GM21619 (cell line): ENCODE results near the gene TRERF1.

Experiments
- ATAC-seq: cut with Tn5 transposase; IDR thresholded peaks from one replicate; pipeline ENCODE4 v1.9.1; 2021; ENCODE audit not compliant: unreplicated experiment

The TRERF1 gene

GRCh38 chr6:42279144-42279781 lies 172.5 kb downstream of the TRERF1 start:
- ATAC-seq: no peak

- no peak for ATAC-seq
Measured at GRCh38 chr6:42278131-42278853, 173.4 kb downstream of the TRERF1 start.

GRCh38 chr6:42276034-42276890 lies 175.5 kb downstream of the TRERF1 start:
- ATAC-seq: no peak

GRCh38 chr6:42275376-42276033 lies 176.2 kb downstream of the TRERF1 start:
- ATAC-seq: no peak

- ATAC-seq: no peak
Measured at GRCh38 chr6:42274898-42275297, 176.8 kb downstream of the TRERF1 start.

GRCh38 chr6:42271834-42272805 lies 179.6 kb downstream of the TRERF1 start:
- ATAC-seq: no peak

GRCh38 chr6:42269974-42270510 lies 181.7 kb downstream of the TRERF1 start:
- peak; percentile 38 for ATAC-seq

DNA sequence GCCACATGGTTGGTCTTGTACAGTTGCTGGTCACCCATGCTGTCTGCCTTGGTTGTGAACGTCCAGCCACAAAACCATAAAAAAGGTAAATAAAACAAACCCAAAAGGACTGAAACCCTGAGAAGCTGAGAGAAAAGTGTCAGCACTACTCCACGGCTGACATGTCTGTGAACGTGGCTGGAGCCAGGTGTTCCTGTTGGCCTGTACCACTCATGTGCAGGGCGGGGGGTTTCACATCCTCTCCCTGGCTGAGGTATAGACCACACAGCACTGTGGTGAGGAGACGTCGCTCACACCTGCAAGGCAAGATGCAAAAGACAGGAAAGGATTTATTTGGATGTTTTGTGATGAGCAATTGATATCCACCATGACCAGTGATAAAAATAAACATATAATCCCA lies 182.2 kb downstream of the TRERF1 start:
- ATAC-seq: peak; percentile 92

DNA sequence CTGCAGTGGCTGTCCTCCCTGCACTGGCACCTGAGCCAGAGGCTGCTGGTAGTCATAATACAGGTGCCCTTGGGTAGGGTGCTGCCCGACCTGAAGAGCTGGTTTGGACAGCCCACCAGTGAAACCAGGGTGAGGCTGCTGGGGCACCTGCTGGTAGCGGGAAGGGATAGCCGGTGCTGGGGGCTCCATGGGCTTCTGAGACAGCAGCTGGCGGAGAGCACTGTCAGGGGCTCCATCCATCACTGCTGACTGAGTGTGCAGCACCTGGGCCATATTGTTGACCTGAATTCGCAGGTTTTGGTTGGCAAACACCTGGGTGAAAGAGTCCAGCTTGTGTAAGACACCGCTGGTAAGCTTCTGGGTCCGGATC lies 182.9 kb downstream of the TRERF1 start:
- ATAC-seq: no peak

DNA sequence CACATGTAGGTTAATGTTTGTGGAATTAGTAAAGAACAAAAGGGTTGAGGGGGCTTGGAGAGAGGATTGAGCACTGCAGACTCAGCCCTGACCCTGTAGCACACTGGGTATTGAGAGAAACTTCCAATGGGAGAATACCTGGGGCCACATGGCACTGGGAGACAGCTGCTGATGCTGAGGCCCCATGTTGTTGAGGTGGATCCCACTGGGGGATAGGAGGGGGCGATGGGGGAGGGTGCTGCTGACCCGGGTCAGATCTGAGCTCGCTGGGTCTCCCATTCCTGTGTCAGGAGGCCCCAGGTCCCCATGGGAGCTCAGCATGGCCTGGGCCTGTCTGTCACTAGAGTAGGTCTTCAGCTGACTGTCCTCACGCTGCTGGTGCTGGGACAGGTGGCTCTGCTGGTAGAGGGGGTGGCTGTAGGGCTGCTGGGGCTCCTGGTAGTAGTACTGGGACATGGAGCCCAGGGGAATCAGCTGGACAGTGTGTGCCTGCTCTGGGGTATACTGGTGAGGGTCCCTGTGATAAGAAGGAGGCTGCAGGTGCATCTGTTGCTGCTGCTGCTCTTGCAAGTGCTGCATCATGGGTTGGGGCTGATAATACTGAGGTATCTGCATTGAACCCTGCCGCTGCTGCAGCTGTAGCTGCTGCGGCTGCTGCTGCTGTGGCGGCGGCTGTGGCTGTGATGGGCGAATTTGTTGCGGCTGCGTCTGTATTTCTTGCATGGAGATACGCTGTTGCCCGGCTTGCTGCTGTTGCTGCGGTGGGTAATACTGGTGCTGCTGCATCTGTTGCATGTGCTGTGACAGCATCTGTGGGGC lies 183.5 kb downstream of the TRERF1 start:
- no peak for ATAC-seq

GRCh38 chr6:42266538-42266937 lies 185.2 kb downstream of the TRERF1 start:
- ATAC-seq: no peak

DNA sequence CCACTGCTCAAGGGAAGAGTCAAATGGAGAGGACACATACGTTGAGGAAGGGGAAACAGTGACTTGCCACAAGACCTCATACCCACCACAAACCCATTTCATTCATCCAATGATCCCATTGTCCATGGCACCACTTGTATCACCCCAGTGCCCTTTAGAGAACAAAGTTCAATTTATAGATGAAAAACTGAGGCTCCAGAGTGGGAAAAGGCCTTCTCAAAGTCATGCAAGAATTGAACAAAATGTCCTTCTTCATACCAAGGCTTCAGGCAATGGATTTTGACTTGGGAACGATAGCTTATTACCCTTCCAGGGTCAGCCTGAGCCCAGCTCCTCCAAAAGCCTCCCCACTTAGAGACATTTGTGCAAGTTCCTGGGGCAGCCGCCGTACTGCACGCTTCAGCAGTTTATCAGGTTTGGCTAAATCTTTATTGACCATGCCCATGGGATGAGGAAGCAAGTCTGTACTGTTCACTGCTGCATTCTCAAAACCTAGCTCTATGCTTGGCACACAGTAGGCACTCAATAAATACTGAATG lies 186.8 kb downstream of the TRERF1 start:
- ATAC-seq: no peak

DNA sequence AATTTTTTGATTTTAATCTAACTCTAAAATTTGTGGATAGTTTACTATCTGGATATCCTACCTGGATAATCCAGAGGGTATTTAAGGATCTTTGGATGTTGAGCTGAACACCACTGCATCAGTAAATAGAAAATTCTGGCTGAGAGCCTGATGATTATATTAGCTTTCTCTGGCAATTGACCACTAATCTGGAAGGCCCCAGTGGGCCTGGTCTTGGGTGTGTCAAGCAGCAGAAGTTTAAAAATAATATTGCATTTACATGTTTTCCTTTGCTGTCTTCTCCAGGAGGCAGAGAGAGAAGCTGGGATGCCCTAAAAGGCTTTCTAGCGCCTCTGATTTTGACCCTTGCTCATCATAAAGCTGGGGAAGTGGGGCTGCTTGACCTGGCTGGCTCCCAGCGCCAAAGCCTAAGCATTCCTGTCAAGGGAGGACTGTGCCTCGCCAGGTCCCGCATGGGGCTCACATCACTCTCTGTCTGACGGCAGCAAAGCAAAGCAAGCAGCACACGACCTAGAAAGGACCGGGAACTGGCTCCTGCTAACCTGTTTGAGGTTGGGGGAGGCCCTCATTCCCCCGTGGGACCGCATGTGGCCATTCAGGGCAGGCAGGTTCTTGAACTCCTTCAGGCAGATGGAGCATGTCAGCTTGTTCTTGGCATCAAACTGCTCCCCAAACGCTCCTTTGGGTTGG lies 187.4 kb downstream of the TRERF1 start:
- no peak for ATAC-seq

GRCh38 chr6:42263165-42263728 lies 188.5 kb downstream of the TRERF1 start:
- ATAC-seq: no peak

- ATAC-seq: no peak
Measured at GRCh38 chr6:42260972-42261371, 190.8 kb downstream of the TRERF1 start.

- ATAC-seq: no peak
Measured at GRCh38 chr6:42260396-42260888, 191.3 kb downstream of the TRERF1 start.

DNA sequence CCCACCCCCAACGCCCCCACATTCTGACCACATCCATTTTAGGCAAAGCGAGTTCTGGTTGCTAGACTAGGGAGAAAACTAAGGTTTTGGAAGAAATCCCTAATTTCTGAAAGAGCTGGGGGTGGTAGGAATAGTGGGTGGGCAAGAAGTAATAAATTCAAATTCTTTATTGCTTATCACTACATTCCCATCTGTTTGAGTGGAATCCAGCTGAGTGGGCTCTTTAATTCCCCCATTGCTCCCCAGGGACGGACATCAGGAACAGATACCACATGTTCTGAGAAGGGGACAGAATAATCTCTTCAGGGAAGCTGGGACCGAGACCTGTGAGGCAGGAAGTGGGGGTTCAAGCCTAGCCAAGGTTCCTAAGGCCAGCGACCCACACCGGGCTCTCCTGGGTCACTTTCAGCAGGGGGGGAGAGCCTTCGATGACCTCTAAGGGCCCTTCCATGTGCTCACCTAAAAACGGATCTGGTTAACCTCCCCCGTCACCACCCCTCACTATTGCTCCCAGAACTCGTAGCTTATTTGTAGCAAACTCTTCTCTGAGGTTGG lies 191.8 kb downstream of the TRERF1 start:
- no peak for ATAC-seq
